Nucleus accumbens (tissue), 56 donors: ENCODE measurements around the gene METTL21A.
"Not testable (repeated sequence)": the region's sequence is repeated elsewhere in the genome, so short reads cannot be mapped to it uniquely, and the experiment has no call there.

ENCODE experiments used
- DNase-seq, 56 donors: peaks; one replicate each; lab custom pipeline; 2025; lab: John Stamatoyannopoulos, UW

The METTL21A gene

DNA sequence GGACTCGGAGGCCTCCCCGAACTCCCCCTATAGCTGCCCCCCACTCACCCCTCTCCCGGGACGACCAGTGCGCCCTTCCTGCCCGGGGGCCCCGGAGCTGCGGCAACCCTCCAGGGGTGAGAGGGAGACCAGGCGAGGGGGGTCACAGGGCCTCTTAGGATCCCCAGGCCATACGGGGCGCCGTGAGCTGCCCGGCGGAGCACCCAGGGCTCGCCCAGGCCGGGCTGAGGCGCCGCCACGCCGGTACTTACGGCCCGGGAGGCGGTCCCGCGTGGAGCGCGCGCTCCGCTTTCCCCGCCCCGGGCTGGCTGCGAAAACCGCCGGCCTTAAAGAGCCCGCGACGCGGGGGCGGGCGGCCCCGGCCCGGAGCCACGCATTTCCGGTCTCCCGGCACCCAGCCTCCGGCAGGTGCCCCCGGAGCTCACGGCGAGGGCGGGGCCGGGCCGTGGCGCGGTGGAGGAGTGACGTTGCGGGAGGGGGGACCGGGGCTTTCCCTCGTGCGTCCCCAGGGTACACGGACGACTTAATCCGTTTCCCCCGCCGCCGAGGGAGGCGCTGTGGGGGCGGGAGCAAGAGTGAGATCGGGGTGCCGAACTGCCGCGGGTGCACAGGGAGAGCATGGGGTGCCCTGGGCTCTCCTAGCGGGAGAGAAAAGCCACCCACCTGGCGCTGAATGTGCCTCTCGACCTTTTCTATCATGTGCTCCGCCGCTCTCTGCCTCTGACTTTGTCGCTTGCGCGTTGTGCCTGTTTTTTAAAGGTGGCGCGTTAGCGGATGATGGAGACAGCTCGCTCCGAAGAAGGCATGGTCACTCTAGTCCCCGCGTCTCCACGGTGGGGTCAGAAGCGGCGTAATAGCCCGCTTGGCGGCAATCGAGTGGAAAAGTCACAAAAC, at the start of gene METTL21A:
Gene METTL21A (minus strand): TSS at position 381 of the 894 bp plus-strand sequence. CDS start 1,019 bp downstream, outside the sequence.
- peak in 55 of 56 donors; percentile 15 to 93 (median 83) for DNase-seq

DNA sequence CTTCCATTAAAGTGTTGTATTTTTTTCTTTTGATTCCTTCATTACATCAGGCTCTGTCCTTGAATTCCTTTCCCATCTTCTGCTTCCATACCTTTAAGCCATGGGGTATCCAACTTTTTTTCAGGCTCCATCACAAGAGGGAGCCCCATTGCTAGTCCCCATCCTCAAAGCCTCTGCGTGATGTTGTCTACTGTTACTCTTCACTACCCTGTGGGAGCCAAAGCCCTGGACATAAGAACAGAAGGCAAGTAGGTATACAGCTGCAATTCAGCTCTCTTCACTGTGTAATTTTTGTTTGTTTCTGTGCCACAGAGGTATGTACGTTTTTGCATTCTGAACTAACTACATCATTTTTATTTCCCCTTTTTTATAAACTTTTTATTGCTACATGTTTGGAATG, 49.6 kb upstream of the METTL21A start:
- no peak for DNase-seq

DNA sequence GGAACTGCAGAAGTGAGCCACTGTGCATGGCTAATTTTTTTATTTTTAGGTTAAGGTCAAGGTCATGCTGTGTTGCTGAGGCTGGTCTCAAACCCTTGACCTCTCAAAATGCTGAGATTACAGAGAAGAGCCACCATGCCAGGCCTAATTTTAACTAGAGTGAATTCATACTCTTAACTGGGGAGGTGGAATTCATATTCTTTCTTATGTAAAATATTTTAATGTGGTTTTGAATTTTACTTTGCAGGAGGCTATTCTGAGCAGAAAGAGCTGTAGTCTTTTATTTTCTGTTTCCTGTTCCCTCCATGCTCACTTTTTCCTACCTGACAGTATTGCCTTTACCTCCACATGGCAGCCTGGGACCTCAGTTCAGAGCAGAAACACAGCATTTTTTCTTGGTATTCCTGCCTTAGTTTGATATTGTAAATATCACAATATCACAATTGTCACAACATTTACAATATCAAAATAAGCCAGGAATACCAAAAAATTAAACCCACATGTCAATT, 49.1 kb upstream of the METTL21A start:
- no peak for DNase-seq

- no peak for DNase-seq
These were observed 48.2 kb upstream of the METTL21A start for GRCh38 chr2:207673431-207673830.

DNA sequence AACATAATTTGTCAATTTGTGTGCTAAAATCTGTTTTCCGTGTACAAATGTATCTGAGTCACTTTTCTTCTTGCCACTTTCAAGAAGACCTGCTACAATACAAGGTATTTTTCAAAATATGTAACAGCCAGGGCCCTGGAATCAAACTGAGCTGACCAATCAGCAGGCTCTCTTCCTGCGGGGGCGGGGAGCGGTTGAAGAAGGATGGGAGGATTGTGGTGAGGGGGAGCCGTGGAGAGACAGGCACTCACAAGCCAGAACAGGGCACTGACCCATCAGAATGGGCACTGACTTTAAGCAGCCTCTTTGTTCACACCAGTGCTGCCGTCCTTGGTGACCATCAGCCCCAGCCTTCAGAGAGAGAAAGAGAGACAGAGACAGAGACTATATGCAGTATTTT, 45.7 kb upstream of the METTL21A start:
- no peak for DNase-seq

DNA sequence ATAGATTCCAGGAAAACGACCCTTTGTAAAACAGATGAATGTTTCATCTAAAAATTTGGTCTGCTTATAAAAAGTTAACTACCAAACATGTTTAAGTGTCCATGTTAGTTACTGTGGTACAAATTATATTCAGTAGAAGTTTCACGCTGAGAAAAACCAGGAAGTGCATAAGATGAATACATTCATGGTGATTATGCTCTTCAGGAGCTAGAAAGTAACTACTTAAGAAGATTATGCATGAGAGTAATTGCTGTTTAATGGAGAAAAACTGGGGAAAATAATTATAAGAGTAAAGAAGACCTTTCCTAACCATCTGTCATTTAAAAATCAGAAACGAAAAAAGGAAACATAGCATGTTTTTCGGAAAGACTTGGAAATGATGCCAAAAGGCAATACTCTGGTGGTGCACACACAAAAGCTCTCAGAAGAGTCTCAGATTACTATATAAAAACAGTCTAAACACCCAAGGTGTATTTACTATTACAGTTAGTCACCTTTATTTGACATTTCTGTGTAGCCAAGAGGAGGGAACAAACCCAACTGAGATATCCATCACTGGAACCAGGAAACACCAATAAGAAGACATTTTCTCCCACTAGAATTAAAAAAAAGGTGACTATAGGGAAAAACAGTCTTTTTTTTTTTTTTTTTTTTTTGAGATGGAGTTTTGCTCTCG, 38.8 kb upstream of the METTL21A start:
- DNase-seq, result no peak

GRCh38 chr2:207662203-207662602, 37.0 kb upstream of the METTL21A start:
- DNase-seq, result no peak

- no peak for DNase-seq
These were observed 35.8 kb upstream of the METTL21A start for GRCh38 chr2:207660994-207661393.

GRCh38 chr2:207658156-207658555, 33.0 kb upstream of the METTL21A start:
- no peak for DNase-seq

DNA sequence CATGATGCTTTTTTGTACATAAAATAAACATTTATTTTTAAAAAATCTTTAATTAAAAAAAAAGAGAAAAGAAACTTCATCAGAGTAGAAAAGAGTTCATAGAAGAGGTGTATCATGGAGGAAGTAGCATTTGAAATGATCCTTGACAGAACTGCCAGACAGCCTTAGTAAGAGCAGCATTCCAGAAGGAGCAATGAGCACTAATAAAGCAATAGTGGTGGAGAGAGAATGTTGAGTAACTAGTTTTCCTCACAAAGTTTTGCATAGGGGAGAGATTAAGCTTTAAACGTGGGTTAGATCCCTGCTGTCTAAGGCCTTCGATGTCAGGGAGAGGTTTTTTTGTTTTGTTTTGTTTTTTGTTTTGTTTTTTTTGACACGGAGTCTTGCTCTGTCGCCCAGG, 29.8 kb upstream of the METTL21A start:
- DNase-seq, result no peak

GRCh38 chr2:207646582-207646981, 21.4 kb upstream of the METTL21A start:
- DNase-seq, result not testable (repeated sequence)

- DNase-seq, result no peak
These were observed 18.7 kb upstream of the METTL21A start for GRCh38 chr2:207643892-207644291.

GRCh38 chr2:207640661-207641060, 15.5 kb upstream of the METTL21A start:
- DNase-seq, result no peak

- DNase-seq, result no peak
These were observed 15.0 kb upstream of the METTL21A start for GRCh38 chr2:207640160-207640559.

GRCh38 chr2:207639288-207639687, 14.1 kb upstream of the METTL21A start:
- DNase-seq, result not testable (repeated sequence)

DNA sequence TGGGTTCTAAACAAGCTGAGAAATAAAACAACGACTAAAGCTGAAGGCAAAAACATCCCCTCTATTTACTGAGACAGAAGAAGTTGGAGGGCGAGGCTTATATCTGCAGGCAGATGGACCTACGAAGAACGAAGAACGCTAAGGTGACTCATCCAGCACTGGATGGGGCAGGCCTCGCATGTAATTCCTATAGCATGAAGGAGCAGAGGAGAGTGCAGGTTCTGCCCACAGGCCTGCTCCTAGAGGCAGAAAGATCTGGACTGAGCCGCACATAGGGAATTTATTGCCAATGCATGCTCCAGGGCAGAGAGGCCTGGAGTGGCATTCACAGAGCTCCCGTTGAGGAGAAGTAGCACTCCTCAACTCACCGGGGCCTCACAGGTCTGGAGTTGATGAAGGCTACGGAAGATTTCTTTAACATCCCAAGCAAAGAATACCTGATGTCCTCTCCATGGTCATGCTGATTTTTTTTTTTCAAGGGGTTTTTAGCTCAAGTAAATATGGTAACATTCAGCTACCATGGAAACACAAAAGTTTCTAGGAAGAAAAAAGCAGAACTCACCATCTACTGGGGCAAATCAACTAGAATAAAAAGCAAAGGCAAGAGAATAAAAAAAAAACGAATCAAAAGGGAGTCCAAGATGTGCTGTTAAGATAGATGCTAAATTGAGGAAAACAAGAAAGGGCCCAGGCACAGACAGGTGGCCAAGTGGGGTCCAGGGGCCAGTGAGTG, 10.4 kb upstream of the METTL21A start:
- DNase-seq, result no peak

DNA sequence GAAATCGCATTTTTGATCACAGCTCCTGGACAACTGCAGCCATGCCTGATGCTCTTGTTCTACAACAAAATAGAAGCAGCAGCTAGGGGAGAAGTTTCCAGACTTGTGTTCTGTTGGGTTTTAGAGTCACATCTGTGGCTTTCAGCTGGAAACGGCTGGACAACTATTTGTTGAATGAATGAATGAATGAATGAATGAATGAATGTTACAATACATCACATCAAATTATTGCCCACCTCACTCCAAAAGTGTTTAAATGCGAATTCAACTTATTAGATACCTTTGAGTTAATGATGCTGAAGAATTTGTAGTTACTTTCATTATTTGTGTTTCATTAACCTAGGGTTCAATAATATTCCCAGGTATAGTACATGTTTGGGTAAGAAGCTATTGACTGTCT, 8.5 kb upstream of the METTL21A start:
- DNase-seq, result no peak

DNA sequence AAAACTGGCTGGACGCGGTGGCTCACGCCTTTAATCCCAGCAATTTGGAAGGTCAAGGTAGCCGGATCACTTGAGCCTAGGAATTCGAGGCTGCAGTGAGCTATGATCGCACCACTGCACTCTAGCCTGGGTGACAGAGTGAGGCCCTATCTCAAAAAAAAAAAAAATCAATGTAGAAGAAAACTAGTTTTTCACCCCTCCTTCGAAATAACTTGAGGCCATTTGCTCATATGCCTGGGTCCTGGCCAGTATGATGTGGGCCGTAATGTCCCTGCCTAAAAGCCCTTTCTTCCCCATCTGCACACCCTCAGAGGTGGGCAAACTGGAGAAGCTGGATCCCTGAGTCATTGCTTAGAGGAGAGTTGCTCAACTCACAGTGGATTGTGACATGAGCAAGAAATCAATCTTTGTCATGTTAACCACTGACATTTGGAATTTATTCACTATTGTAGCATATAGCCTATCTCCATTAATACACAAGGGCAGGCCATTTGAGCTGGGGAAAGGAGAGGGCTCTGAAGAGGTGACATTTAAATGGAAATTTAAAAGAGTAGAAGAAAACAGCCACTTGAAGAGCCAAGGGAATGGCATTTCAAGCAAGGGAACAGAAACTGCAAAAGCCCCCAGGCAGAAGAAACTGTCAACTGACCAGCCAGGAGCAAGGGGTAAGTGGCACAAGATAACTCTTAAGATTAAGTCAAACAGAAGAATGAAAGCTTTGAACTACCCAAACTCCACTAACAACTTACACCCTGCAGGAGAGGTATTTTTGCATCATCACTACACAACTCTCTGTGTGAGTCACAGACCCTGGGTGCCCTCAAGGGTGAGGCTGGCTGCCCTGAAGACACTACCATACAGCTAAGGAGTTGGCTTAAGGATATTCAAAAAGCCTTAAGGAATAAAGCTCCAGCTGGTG, 7.6 kb upstream of the METTL21A start:
- DNase-seq, result no peak

DNA sequence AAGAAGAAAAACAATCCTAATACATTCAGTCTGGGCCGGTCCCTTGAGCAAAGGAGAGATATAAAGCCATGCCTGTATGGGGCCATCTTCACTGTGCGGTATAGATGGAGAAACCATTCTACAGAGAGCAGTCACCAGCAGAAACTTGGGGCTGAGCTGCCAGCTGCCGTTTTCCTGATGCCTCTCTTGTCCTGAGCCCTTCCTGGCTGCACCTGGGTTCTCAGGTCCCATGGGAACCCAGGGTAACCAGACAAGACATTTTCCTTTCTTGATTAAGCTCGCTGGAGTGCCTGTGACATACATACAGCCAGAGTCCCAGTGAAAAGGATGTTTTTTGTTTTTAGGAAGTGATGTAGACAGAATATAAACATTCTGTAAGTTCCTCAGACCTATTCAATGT, 5.3 kb upstream of the METTL21A start:
- DNase-seq, result no peak

- no peak for DNase-seq
These were observed 4.4 kb upstream of the METTL21A start for GRCh38 chr2:207629553-207629952.
